NCI-H2196 treated with DMSO at 0.1 percent for 48 hours (cell line): ENCODE measurements around the gene PLK1.

Experiments used
- DNase-seq: peaks from one replicate; lab custom pipeline; 2025; ENCODE audit not compliant: unreplicated experiment; lab: John Stamatoyannopoulos, UW

PLK1 gene

DNA sequence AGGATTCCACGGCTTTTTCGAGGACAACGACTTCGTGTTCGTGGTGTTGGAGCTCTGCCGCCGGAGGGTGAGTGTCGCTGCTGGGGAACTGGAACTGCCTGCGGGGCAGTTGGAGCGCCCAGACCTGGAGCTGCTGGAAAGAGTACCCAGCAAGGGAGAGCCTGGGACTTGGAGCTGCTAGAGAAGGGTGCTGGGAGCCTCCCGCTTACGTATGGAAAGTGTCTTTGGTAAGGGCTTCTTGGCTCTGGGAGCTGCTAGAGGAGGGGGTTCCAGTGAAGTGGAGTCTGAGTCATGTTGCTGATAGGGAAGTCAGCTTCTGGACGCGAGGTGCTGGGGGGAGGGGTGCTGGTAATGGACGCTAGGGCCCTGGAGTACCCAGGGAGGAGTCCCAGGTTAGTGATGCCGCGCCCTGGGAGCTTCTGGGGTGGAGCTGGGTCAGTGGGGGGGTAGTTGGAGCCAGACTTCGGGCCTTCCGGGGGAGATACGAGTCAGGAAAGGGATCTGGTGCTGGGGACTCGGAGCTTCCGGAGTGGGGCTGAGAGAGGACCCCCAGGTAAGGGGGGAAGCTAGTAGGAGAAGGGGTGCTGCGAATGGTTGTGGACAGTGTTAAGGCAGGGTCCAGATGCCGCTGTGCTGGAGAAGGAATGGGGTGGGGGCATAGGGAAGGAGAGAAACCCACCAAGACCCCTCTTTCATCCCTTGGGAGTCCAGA is 741 bp downstream of the PLK1 start:
- no peak for DNase-seq

DNA sequence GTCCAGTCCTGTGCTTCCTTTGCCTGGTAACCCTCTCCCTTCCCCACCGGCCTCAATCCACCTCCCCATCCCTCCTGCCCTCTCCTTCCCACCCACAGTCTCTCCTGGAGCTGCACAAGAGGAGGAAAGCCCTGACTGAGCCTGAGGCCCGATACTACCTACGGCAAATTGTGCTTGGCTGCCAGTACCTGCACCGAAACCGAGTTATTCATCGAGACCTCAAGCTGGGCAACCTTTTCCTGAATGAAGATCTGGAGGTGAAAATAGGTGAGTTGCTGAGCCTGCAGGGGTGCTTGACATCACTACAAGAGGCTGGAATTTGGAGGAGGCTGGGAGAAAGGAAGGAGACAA is 1.3 kb downstream of the PLK1 start:
- DNase-seq, result no peak

- DNase-seq, result no peak
Observed at GRCh38 chr16:23682181-23682580, 3.5 kb downstream of the PLK1 start.

GRCh38 chr16:23683487-23683886 is 4.8 kb downstream of the PLK1 start:
- no peak for DNase-seq

DNA sequence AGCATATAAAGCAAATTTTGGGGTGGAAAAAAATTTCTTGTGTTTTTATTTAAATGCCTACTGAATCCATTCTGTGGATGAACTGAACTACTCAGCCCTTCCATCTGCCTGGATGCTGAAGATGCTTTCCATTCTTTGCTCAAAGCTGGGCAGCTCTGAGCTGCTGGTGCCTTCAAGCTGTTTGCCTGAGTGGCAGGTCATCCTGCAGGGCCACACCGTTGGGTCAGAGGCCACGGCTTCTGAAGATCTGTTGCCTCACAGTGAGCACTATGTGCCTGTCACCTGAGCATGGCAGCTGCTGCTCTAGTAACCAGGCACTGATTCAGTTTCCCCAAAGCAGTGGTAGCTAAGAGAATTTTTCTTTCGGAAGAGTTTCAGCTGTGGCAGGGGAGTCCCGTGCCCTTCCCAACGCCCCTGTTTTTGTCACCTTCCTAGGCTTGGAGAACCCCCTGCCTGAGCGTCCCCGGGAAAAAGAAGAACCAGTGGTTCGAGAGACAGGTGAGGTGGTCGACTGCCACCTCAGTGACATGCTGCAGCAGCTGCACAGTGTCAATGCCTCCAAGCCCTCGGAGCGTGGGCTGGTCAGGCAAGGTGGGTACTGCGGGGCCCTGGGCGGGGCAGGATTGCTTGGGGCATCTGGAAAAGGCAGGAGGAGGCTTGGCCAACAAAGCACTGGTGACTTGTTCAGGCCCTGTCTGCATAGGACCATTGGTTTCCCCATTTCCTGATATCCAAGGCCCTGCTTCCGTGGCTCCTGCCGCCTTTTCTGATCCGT is 8.5 kb downstream of the PLK1 start:
- DNase-seq, result no peak

DNA sequence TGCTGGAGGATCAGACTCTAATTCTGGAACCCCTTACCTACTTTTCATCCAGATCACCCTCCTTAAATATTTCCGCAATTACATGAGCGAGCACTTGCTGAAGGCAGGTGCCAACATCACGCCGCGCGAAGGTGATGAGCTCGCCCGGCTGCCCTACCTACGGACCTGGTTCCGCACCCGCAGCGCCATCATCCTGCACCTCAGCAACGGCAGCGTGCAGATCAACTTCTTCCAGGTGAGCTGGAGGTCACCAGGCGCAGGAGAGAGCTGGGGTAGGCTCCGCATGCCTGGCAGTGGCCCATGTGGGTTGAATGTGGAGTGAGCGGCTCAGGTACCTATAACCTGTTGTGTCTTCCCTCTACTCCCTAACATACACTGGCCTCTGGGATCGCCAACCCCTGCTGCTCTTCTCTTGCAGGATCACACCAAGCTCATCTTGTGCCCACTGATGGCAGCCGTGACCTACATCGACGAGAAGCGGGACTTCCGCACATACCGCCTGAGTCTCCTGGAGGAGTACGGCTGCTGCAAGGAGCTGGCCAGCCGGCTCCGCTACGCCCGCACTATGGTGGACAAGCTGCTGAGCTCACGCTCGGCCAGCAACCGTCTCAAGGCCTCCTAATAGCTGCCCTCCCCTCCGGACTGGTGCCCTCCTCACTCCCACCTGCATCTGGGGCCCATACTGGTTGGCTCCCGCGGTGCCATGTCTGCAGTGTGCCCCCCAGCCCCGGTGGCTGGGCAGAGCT is 10.9 kb downstream of the PLK1 start:
- DNase-seq, result no peak

- no peak for DNase-seq
Observed at GRCh38 chr16:23690771-23691482, 12.2 kb downstream of the PLK1 start.

- no peak for DNase-seq
Observed at GRCh38 chr16:23691483-23692189, 12.9 kb downstream of the PLK1 start.

DNA sequence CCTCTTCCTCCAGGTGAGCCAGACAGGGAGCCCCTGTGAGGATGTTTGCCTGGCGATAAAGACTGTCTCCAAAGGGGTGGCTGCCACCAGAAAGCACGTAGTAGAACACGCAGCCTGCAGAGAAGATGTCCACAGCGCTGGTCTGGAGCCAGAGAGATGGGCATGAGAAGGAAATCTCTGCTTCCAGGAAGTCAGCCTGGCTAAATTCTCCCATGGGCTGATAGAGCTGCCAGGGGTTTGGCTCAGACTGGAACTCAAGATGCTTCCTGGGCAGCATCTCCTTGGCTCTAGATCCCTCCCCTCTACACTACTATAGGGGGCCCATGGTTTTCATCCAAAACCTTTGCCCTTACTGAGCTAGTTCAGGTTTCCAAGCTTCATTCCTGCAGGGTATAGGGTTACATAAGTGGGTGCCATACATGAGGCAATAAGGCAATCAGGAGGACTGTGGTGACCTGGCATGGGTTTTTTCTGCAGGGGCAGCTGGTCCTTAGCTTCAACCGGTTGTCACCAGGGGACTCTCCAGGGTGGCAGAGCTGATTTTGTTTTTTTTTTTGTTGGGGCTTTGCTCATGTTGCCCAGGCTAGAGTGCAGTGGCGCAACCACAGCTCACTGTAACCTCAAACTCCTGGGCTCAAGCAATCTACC is 13.6 kb downstream of the PLK1 start:
- DNase-seq, result no peak

DNA sequence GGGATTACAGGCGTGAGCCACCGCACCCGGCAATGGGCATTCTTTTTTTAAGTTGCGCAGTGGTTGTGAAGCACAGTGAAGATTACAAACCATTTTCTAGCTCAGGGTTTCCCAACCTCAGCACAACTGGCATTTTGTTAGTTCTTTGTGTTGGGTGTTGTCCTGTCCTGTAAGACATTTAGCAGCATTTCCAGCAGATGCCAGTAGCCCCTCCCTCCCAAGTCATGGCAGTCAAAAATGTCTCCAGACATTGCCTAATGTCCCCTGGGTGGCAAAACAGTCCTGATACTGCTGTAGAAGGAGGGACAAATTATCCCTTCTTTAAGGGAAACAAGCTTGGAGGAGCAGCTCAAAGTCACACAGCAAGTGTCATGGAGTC is 15.6 kb downstream of the PLK1 start:
- DNase-seq, result no peak

- DNase-seq, result no peak
Observed at GRCh38 chr16:23694644-23695373, 16.1 kb downstream of the PLK1 start.

DNA sequence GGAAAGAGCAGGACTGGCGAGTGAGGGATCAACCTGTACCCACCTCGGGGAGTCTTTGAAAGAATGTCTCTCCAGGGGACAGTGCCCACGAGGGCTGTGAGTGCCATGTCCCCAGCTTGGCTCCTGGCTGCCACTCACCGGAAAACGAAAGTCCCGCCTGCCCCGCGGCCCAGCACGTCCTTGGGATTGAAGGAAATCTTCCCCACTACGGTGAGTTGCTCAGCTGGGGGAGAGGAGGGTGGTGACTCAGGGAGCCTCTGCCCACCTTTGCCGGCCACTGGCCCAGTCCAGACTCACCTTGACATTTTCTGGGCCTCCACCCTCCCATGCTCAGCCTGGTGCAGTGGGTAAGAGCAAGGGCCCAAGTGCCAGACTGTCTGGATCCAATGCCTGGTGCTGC is 17.1 kb downstream of the PLK1 start:
- DNase-seq, result no peak

- no peak for DNase-seq
Observed at GRCh38 chr16:23699100-23699499, 20.4 kb downstream of the PLK1 start.

GRCh38 chr16:23700093-23700492 is 21.4 kb downstream of the PLK1 start:
- DNase-seq, result no peak

- no peak for DNase-seq
Observed at GRCh38 chr16:23700509-23700908, 21.8 kb downstream of the PLK1 start.

GRCh38 chr16:23701045-23701444 is 22.4 kb downstream of the PLK1 start:
- DNase-seq, result no peak

DNA sequence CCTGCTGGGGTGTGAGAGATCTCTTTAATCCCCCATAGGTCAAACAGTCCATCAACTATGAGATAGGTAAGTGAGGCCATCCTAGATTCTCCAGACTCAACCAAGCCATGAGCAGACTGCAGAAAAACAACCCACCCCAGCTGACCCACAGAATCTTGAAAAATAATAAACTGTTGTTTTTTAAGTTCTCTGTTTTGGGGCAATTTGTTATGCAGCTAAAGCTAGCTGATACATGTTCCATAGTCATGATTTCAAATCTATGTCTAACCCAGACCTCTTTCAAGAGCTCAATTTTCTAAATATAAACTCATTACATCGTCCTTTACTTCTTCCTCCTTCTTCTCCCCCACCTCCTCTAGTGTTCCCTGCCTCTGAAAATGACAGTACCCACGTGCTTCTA is 24.3 kb downstream of the PLK1 start:
- DNase-seq, result no peak

DNA sequence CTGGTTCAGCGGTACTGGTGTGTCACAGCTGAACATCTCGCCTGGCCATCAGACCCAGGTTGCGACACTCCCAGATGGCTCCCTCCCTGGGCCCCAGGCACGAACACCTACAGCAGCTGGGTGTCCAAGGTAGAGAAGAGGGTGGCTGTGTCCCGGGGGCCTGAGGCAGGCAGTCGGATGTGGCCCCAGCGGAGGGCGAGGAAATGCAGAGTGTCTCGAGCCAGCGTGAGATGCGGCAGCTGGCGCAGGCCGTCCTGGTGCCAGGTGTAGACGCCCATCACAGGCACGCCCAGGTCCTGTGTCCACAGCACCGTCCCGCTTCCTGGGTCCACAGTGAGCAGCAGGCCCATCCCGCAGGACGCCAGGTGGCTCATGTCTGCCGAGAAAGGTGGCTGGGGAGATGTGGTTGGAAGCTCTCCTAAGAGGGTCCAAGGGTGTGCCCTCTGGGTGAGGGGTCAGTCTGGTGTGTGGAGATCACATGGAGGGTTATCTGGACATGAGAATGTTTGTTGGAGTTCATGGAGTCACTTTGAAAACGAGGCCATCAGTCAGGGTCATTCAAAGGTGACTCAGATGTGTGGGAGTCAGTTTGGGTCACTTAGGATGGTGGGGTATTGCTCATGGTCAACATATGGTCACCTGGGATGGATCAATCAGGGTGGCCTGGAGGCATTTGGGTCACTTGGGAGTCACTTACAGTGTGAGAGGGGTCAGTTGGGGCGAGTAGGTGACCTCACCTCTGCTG is 26.3 kb downstream of the PLK1 start:
- no peak for DNase-seq

GRCh38 chr16:23705517-23705902 is 26.8 kb downstream of the PLK1 start:
- no peak for DNase-seq
